Caco-2 (cell line): ENCODE results near the gene ATP6V1G3. TPM values are rescaled to one million over a fixed set of nuclear protein-coding genes. Genes with fewer than 3 reads are reported as not detected.
"Not testable (repeated sequence)": the region's sequence is repeated elsewhere in the genome, so short reads cannot be mapped to it uniquely, and the experiment has no call there.

Experiments used
- BruUV-seq: library from RNA; stranded (reverse); fragments of 400-500 nt; replicated peaks from 2 replicates; lab custom pipeline; 2021; lab: Mats Ljungman, UMichigan
- CTCF ChIA-PET: fragments of 300-600 bp; sonication (Branson Sonifier 250); formaldehyde crosslinking; loops from one replicate; lab custom pipeline; 2022; ENCODE audit warnings: antibody characterized with exemption; lab: Charles Lee
- POLR2A ChIA-PET: fragments of 300-600 bp; sonication (Branson Sonifier 250); formaldehyde crosslinking; loops from one replicate; lab custom pipeline; 2022; ENCODE audit warnings: antibody characterized with exemption; lab: Charles Lee
- DNase-seq, 2 experiments: peaks; one replicate each; pipeline versions ENCODE4 v3.0.0 to v3.0.0-alpha.2; 2020 to 2022
- H3K27me3 ChIP-seq: replicated peaks from 2 replicates; pipeline ENCODE4 v1.6.0; 2011; ENCODE audit warnings: low read length; ENCODE audit not compliant: control insufficient read depth, insufficient read depth
- H3K36me3 ChIP-seq: 2 replicates; pipeline ENCODE4 v1.5.1; 2011; ENCODE audit warnings: low read length; ENCODE audit not compliant: control insufficient read depth, insufficient read depth
- H3K4me1 ChIP-seq: fragments of 250-450 bp; sonication (Bioruptor Pico); 2 replicates; pipeline ENCODE4 v1.5.1; 2020; ENCODE audit warnings: mild to moderate bottlenecking
- H3K4me3 ChIP-seq: 2 replicates; pipeline ENCODE4 v1.5.1; 2011; ENCODE audit warnings: low read depth, mild to moderate bottlenecking, control low read depth, low read length
- H3K9me3 ChIP-seq: fragments of 250-450 bp; sonication (Bioruptor Pico); 2 replicates; pipeline ENCODE4 v1.5.1; 2020; ENCODE audit warnings: mild to moderate bottlenecking, moderate library complexity
- H3K27ac Mint-ChIP-seq: one replicate; pipeline ENCODE4 v1.8.0; 2022; ENCODE audit warnings: mixed read lengths; ENCODE audit not compliant: unreplicated experiment
- H3K27me3 Mint-ChIP-seq: one replicate; pipeline ENCODE4 v1.8.0; 2022; ENCODE audit warnings: mixed read lengths; ENCODE audit not compliant: insufficient read depth, unreplicated experiment
- H3K36me3 Mint-ChIP-seq: one replicate; pipeline ENCODE4 v1.8.0; 2022; ENCODE audit warnings: mild to moderate bottlenecking, mixed read lengths; ENCODE audit not compliant: insufficient read depth, unreplicated experiment
- H3K4me1 Mint-ChIP-seq: one replicate; pipeline ENCODE4 v1.8.0; 2022; ENCODE audit warnings: low read depth, mixed read lengths; ENCODE audit not compliant: unreplicated experiment
- H3K4me3 Mint-ChIP-seq: one replicate; pipeline ENCODE4 v1.8.0; 2022; ENCODE audit warnings: mild to moderate bottlenecking, moderate library complexity, mixed read lengths; ENCODE audit not compliant: unreplicated experiment
- H3K9me3 Mint-ChIP-seq: one replicate; pipeline ENCODE4 v1.8.0; 2022; ENCODE audit warnings: mixed read lengths; ENCODE audit not compliant: unreplicated experiment
- intact Hi-C: fragments of 100-400 bp; cut with micrococcal nuclease; formaldehyde crosslinking; loops from one replicate; pipeline ENCODE4 v1.10.0; 2022; ENCODE audit not compliant: unreplicated experiment
- total RNA-seq: library from RNA; stranded (reverse); gene quantifications from 2 replicates; pipeline ENCODE4 v1.2.3, GENCODE V29; 2022
- TF ChIP-seq, protein P1 (sequence below), 2 experiments: fragments of 200-600 bp in 1 of 2; IDR thresholded peaks; 1 replicate in 1 of 2; 2 replicates in 1 of 2; pipeline versions ENCODE4 v1.5.1 to v1.8.0; 2011 to 2022; ENCODE audit warnings: antibody characterized with exemption in 1 of 2, control low read depth in 1 of 2, inconsistent platforms in 1 of 2, low read depth in 1 of 2, low read length in 1 of 2, mild to moderate bottlenecking in 1 of 2, moderate library complexity in 1 of 2; ENCODE audit not compliant: insufficient read depth in 1 of 2, severe bottlenecking in 1 of 2, unreplicated experiment in 1 of 2

The ATP6V1G3 gene
- total RNA-seq, 1 experiment from 2014 or later, result 4.7 TPM

DNA sequence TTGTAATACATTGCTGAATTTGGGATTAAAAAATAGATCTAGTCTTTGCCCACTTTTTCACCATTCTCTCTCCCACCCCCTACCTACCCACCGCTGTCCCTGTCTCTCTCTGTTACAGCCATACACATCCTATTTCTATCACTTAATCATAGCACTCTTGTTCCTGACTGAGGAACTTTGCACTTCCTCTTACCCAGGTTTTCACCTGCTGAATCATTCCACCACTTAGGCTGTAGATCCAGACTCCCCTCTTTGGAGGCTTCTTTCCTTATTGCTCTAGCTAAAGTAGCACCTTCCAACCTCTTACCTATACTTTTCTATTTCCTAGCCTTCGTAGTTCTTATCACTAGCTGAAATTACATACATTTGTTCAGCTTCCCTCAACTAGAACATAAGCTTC, 59.6 kb downstream of the ATP6V1G3 start:
- CTCF ChIA-PET, result no interaction called here

DNA sequence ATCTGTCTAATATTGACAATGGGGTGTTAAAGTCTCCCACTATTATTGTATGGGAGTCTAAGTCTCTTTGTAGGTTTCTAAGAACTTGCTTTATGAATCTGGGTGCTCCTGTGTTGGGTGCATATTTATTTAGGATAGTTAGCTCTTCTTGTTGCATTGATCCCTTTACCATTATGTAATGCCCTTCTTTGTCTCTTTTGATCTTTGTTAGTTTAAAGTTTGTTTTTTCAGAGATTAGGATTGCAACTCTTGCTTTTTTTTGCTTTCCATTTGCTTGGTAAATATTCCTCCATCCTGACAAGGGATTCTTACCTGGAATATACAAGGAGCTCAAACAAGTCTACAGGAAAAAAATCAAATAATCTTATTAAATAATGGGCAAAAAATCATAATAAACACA, 63.1 kb downstream of the ATP6V1G3 start:
- H3K27me3 Mint-ChIP-seq, H3K27ac Mint-ChIP-seq, H3K4me1 ChIP-seq, H3K4me3 Mint-ChIP-seq, H3K36me3 ChIP-seq, BruUV-seq, H3K36me3 Mint-ChIP-seq, H3K4me3 ChIP-seq, POLR2A ChIA-PET, H3K9me3 ChIP-seq, H3K9me3 Mint-ChIP-seq, CTCF ChIA-PET, H3K27me3 ChIP-seq, DNase-seq: not testable (repeated sequence)
- peaks cover 11% of the 10 kb centered on the region for H3K4me1 Mint-ChIP-seq
- intact Hi-C loops, result loop anchor here (2.0 kb wide), 1 partner anchor 63 kb away; the partner anchor contains the start of gene ATP6V1G3

More for the DNA sequence above, 59.6 kb downstream of the ATP6V1G3 start:
- POLR2A ChIA-PET, result no interaction called here
- no peak for DNase-seq
- no TSS peak for BruUV-seq
- H3K27me3 ChIP-seq, result no peaks in the 10 kb centered on the region
- H3K4me1 Mint-ChIP-seq, result peaks cover 11% of the 10 kb centered on the region
- no peaks in the 10 kb centered on the region for H3K27me3 Mint-ChIP-seq
- peaks cover 9% of the 10 kb centered on the region for H3K9me3 Mint-ChIP-seq
- H3K36me3 ChIP-seq, result no peaks in the 10 kb centered on the region
- H3K36me3 Mint-ChIP-seq, result no peaks in the 10 kb centered on the region
- intact Hi-C loops, result no loop called here
- TF ChIP-seq, protein P1, sequence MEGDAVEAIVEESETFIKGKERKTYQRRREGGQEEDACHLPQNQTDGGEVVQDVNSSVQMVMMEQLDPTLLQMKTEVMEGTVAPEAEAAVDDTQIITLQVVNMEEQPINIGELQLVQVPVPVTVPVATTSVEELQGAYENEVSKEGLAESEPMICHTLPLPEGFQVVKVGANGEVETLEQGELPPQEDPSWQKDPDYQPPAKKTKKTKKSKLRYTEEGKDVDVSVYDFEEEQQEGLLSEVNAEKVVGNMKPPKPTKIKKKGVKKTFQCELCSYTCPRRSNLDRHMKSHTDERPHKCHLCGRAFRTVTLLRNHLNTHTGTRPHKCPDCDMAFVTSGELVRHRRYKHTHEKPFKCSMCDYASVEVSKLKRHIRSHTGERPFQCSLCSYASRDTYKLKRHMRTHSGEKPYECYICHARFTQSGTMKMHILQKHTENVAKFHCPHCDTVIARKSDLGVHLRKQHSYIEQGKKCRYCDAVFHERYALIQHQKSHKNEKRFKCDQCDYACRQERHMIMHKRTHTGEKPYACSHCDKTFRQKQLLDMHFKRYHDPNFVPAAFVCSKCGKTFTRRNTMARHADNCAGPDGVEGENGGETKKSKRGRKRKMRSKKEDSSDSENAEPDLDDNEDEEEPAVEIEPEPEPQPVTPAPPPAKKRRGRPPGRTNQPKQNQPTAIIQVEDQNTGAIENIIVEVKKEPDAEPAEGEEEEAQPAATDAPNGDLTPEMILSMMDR (IDR thresholded peaks at IDR 0.05; ENCODE audit: insufficient read depth in 1 of 2, low read depth in 1 of 2, low read length in 1 of 2, severe bottlenecking in 1 of 2, unreplicated experiment in 1 of 2), result no peak
- no peak overlapping the region for H3K27ac Mint-ChIP-seq
- H3K9me3 ChIP-seq, result no peaks in the 10 kb centered on the region
- H3K4me3 ChIP-seq, result no peak overlapping the region
- H3K4me3 Mint-ChIP-seq, result no peak overlapping the region
- no peaks in the 10 kb centered on the region for H3K4me1 ChIP-seq

Other genes starting within 250 kb of the ATP6V1G3 start
- 0.25 and 0.65 TPM in 2 replicates for gene PTPRC, start 98.4 kb upstream of the ATP6V1G3 start, total RNA-seq